Measurements from ENCODE around the gene NTN5.
"Not testable (repeated sequence)": the region's sequence is repeated elsewhere in the genome, so short reads cannot be mapped to it uniquely, and the experiment has no call there.

The NTN5 gene

DNA sequence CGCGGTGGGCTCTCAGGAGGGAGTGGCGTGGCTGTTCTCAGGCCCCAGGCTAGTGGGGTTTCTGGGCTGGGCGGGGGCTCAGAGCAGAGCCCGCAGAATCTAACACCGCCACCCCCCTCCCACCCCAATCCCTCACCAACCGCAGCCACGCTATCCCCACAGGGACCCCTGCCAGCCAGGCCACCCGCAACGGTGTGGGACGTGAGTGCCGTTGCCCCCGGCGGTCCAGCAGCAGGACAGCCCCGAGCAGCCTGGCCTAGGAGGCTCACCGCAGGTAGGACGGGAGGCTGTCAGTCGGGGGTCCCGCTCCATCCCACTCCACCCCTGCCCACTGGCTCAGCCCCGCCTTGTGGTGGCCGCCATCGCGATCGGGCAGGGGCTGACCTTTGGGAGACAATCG, at the start of gene NTN5:
TSS of gene NTN5 (minus strand) at position 24 of the 400 bp plus-strand sequence. CDS start 2,031 bp downstream, outside the sequence.
- no peak within 1 kb of the TSS for H3K4me3 ChIP-seq (ENCODE audit: low read depth, low read length)
- in situ Hi-C loops (cut with HindIII; ENCODE audit: low sequenced_read_pairs) = loop anchor here (10.0 kb wide), 1 partner anchor 122 kb away; no protein-coding TSS in a partner anchor
- TF ChIP-seq CTCF (IDR thresholded peaks at IDR 0.05; ENCODE audit: low read depth, low read length, missing control alignments) = no peak
- no peak for DNase-seq (ENCODE audit: low read depth)

GRCh38 chr19:48722196-48722708, 49.4 kb upstream of the NTN5 start:
- no peak for TF ChIP-seq CTCF (IDR thresholded peaks at IDR 0.05; ENCODE audit: low read depth, low read length, missing control alignments)
- in situ Hi-C loops (cut with HindIII; ENCODE audit: low sequenced_read_pairs) = no loop called here
- no peak for DNase-seq (ENCODE audit: low read depth)
- H3K4me3 ChIP-seq (ENCODE audit: low read depth, low read length) = no peak overlapping the region

GRCh38 chr19:48720613-48721296, 47.9 kb upstream of the NTN5 start:
- H3K4me3 ChIP-seq (ENCODE audit: low read depth, low read length) = peak overlapping the region; percentile 60
- peak; percentile 99 for DNase-seq (ENCODE audit: low read depth)
- in situ Hi-C loops (cut with HindIII; ENCODE audit: low sequenced_read_pairs) = no loop called here
- TF ChIP-seq CTCF (IDR thresholded peaks at IDR 0.05; ENCODE audit: low read depth, low read length, missing control alignments) = no peak

DNA sequence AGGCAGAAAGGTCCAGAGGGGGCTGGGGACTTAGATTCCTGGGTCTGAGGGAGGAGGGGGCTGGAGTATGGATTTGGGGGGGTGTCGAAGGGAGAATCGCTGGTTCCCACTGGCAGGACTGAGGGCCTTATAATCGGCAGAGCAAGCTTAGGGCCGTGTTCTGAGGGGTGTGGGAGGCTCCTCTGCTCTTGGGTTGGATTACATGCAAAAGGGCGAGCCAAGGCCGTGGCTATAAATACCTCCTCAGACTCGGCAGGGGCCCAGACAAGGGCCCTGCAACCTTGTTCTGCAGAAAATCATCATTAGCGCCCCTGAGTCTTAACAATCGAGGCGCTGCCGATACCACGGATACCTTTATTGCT, 47.4 kb upstream of the NTN5 start:
- no peak for DNase-seq (ENCODE audit: low read depth)
- in situ Hi-C loops (cut with HindIII; ENCODE audit: low sequenced_read_pairs) = no loop called here
- H3K4me3 ChIP-seq (ENCODE audit: low read depth, low read length) = peak overlapping the region; percentile 60
- TF ChIP-seq CTCF (IDR thresholded peaks at IDR 0.05; ENCODE audit: low read depth, low read length, missing control alignments) = no peak

DNA sequence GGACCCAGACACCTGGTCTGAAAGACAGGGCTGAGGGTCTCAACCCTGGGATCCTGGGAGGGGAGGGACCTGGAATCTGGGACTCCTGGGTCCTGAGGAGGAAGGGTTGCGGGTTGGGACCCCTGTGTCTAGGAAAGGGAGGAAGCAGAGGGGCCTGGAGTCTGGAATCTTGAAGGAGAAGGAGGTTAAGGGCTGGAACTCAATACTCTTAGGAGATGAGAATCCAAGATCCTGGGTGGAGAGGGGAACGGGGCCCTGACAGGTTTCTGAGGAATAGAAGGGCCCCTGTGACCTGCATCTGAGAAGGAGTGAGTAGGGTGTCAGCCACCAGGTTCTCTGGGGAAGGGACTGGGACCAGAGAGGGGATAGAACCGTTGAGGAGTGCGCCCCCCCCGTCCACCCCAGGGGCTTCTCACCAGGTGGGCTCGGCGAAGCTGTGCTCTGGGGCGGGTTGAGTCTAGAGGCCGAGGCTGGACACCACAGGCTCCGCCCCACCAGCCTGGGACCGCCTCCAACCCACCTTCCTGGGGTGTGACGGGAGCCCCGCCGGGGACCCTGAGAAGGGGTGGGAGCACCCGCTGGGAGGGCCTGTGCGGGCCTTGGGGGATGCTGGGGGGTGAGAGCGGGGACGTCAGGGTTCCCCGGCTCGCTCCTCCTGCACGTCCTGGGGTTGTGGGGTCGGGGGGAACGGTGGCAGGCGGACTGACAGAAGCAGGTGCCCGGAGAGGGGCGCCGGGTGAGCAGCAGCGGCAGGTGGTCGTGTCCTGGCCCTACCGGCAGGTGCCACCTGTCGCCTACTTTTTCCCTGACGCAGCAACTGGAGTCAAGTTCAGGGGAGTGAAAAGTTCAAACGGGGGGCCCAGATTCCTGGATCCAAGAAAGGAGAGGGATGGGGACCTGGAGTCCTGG, 46.7 kb upstream of the NTN5 start, which contains the start of gene MAMSTR:
TSS of gene MAMSTR (minus strand) at position 463 of the 909 bp plus-strand sequence. CDS start 694 bp downstream, outside the sequence.
- DNase-seq (ENCODE audit: low read depth) = no peak
- TF ChIP-seq CTCF (IDR thresholded peaks at IDR 0.05; ENCODE audit: low read depth, low read length, missing control alignments) = no peak
- in situ Hi-C loops (cut with HindIII; ENCODE audit: low sequenced_read_pairs) = no loop called here
- H3K4me3 ChIP-seq (ENCODE audit: low read depth, low read length) = peak within 1 kb of the TSS; percentile 60

- no peak for DNase-seq (ENCODE audit: low read depth)
- no peak for TF ChIP-seq CTCF (IDR thresholded peaks at IDR 0.05; ENCODE audit: low read depth, low read length, missing control alignments)
- H3K4me3 ChIP-seq (ENCODE audit: low read depth, low read length) = no peak overlapping the region
- in situ Hi-C loops (cut with HindIII; ENCODE audit: low sequenced_read_pairs) = no loop called here
These were observed 46.0 kb upstream of the NTN5 start for GRCh38 chr19:48718711-48719231.

DNA sequence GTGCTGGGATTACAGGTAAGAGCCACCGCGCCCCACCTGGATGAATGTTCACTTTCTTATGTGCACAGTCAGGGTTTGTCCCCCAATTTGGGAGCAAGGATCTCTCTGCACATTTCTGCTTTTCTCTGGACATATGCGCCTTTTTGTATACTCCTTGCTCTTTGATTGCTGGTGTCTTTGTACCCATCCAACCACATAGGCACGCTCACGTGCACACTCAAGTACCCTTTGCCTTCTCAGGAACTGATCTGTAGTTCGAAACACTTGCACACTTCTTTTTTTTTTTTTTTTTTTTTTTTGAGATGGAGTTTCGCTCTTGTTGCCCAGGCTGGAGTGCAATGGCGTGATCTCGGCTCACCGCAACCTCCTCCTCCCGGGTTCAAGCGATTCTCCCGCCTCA, 45.3 kb upstream of the NTN5 start:
- in situ Hi-C loops (cut with HindIII; ENCODE audit: low sequenced_read_pairs) = not testable (repeated sequence)

More for the DNA sequence above, 45.3 kb upstream of the NTN5 start:
- not testable (repeated sequence) for H3K4me3 ChIP-seq (ENCODE audit: low read depth, low read length); DNase-seq (ENCODE audit: low read depth)

Measured in astrocyte of the cerebellum (primary cell).